Nephron progenitor cell (in vitro differentiated cells): ENCODE results near the gene SLC2A6.

ENCODE experiments used
- DNase-seq: peaks from one replicate; pipeline ENCODE4 v3.0.0; 2021
- H3K27ac Mint-ChIP-seq: 2 replicates; pipeline ENCODE4 v1.8.0; 2021; ENCODE audit warnings: mild to moderate bottlenecking, moderate library complexity, mixed read lengths
- H3K27me3 Mint-ChIP-seq: 2 replicates; pipeline ENCODE4 v1.8.0; 2021; ENCODE audit warnings: mild to moderate bottlenecking, low read depth, mixed read lengths; ENCODE audit not compliant: poor library complexity
- H3K36me3 Mint-ChIP-seq: 2 replicates; pipeline ENCODE4 v1.8.0; 2021; ENCODE audit warnings: low read depth, mixed read lengths
- H3K4me1 Mint-ChIP-seq: 2 replicates; pipeline ENCODE4 v1.8.0; 2021; ENCODE audit warnings: mixed read lengths
- H3K4me3 Mint-ChIP-seq: 2 replicates; pipeline ENCODE4 v1.8.0; 2021; ENCODE audit warnings: mild to moderate bottlenecking, moderate library complexity, mixed read lengths
- H3K9me3 Mint-ChIP-seq: 2 replicates; pipeline ENCODE4 v1.8.0; 2021; ENCODE audit warnings: mild to moderate bottlenecking, moderate library complexity, mixed read lengths
- CTCF ChIP-seq: fragments of 200-600 bp; sonication (generic); IDR thresholded peaks from 2 replicates; pipeline ENCODE4 v1.5.0; 2021; ENCODE audit warnings: antibody characterized with exemption

The SLC2A6 gene

GRCh38 chr9:133512253-133513213, 33.6 kb upstream of the SLC2A6 start:
- TF ChIP-seq CTCF = no peak
- no peak for DNase-seq
- no peak overlapping the region for H3K4me3 Mint-ChIP-seq

GRCh38 chr9:133511607-133512006, 32.7 kb upstream of the SLC2A6 start:
- no peaks in the 10 kb centered on the region for H3K36me3 Mint-ChIP-seq
- no peaks in the 10 kb centered on the region for H3K9me3 Mint-ChIP-seq
- no peak overlapping the region for H3K4me3 Mint-ChIP-seq
- TF ChIP-seq CTCF = no peak
- no peak for DNase-seq
- no peaks in the 10 kb centered on the region for H3K27me3 Mint-ChIP-seq
- peaks cover 49% of the 10 kb centered on the region for H3K4me1 Mint-ChIP-seq
- H3K27ac Mint-ChIP-seq = no peak overlapping the region

More at GRCh38 chr9:133512253-133513213, 33.6 kb upstream of the SLC2A6 start:
- Mint-ChIP-seq H3K9me3 (no peaks in the 10 kb centered on the region), H3K27ac (no peak overlapping the region), H3K4me1 (peaks cover 46% of the 10 kb centered on the region), H3K36me3 (no peaks in the 10 kb centered on the region), H3K27me3 (no peaks in the 10 kb centered on the region)

- peak overlapping the region; percentile 98 for H3K27ac Mint-ChIP-seq
- H3K4me3 Mint-ChIP-seq = no peak overlapping the region
- no peak for DNase-seq
- H3K36me3 Mint-ChIP-seq = no peaks in the 10 kb centered on the region
- peaks cover 49% of the 10 kb centered on the region for H3K4me1 Mint-ChIP-seq
- no peaks in the 10 kb centered on the region for H3K9me3 Mint-ChIP-seq
- TF ChIP-seq CTCF = no peak
- H3K27me3 Mint-ChIP-seq = no peaks in the 10 kb centered on the region
These were observed 32.1 kb upstream of the SLC2A6 start for GRCh38 chr9:133510926-133511505.

GRCh38 chr9:133509179-133510083, 30.5 kb upstream of the SLC2A6 start:
- Mint-ChIP-seq H3K27me3 (no peaks in the 10 kb centered on the region), H3K27ac (peak overlapping the region; percentile 90), H3K4me3 (peak overlapping the region; percentile 69), H3K36me3 (no peaks in the 10 kb centered on the region), H3K9me3 (no peaks in the 10 kb centered on the region), H3K4me1 (peaks cover 47% of the 10 kb centered on the region)
- no peak for TF ChIP-seq CTCF
- DNase-seq = peak; percentile 83

GRCh38 chr9:133508046-133508445, 29.1 kb upstream of the SLC2A6 start:
- no peak for DNase-seq
- Mint-ChIP-seq H3K27ac (peak overlapping the region; percentile 92), H3K27me3 (no peaks in the 10 kb centered on the region), H3K4me1 (peaks cover 44% of the 10 kb centered on the region), H3K4me3 (no peak overlapping the region), H3K36me3 (no peaks in the 10 kb centered on the region), H3K9me3 (peaks cover 8% of the 10 kb centered on the region)
- TF ChIP-seq CTCF = no peak
